K562 (cell line): ENCODE data around the gene ST14. TPM values are rescaled to one million over a fixed set of nuclear protein-coding genes. Genes with fewer than 3 reads are reported as not detected.

ENCODE experiments used
- ATAC-seq: fragments of 200-7000 bp; cut with Tn5 transposase; 3 replicates; pipeline ENCODE4 v1.9.1; 2020; ENCODE audit warnings: moderate library complexity
- BruUV-seq: library from RNA; stranded (reverse); fragments of 400-500 nt; replicated peaks from 2 replicates; lab custom pipeline; 2021; lab: Mats Ljungman, UMichigan
- CTCF ChIA-PET: fragments of 300-600 bp; formaldehyde crosslinking; extraction: SDS; loops from one replicate; lab custom pipeline; 2021; ENCODE audit warnings: low intra/inter-chr PET ratio; lab: Yijun Ruan, JAX
- POLR2A ChIA-PET: fragments of 300-600, 350-650 bp; sonication (Branson Sonifier 250); formaldehyde crosslinking; extraction: SDS; loops from one replicate; lab custom pipeline; 2021; ENCODE audit warnings: antibody characterized with exemption, inconsistent platforms; lab: Yijun Ruan, JAX
- DNase-seq, 4 experiments: peaks; one replicate each; pipeline versions ENCODE4 v3.0.0 to v3.0.0-alpha.2; 2011 to 2018; ENCODE audit warnings: low spot score in 3 of 4, mixed read lengths in 3 of 4; ENCODE audit errors: extremely low read depth in 1 of 4
- FAIRE-seq: peaks from 2 replicates; lab custom pipeline; 2011; peaks lifted over from hg19 to GRCh38; lab: Jason Lieb, UNC
- H2AFZ ChIP-seq: 2 replicates; pipeline ENCODE4 v1.6.0; 2011; ENCODE audit warnings: low read depth, low read length, control low read depth, inconsistent platforms
- H3K27ac ChIP-seq: fragments of 200-600 bp; 3 replicates; pipeline ENCODE4 v1.8.0; 2011; ENCODE audit warnings: low read depth, mild to moderate bottlenecking, control low read depth, inconsistent platforms, low read length, moderate library complexity, mixed read lengths; ENCODE audit errors: extremely low read depth
- H3K27me3 ChIP-seq, 2 experiments: fragments of 300-600 bp in 1 of 2; 2 replicates in 1 of 2; 3 replicates in 1 of 2; pipeline versions ENCODE4 v1.6.0 to v1.8.0; 2011; ENCODE audit warnings: inconsistent platforms in 2 of 2, low read length in 2 of 2, mild to moderate bottlenecking in 1 of 2, mixed read lengths in 1 of 2, moderate library complexity in 1 of 2; ENCODE audit not compliant: control insufficient read depth in 2 of 2, insufficient read depth in 2 of 2
- H3K36me3 ChIP-seq: fragments of 300-600 bp; 3 replicates; pipeline ENCODE4 v1.8.0; 2011; ENCODE audit warnings: mild to moderate bottlenecking, low read length, inconsistent platforms; ENCODE audit not compliant: control insufficient read depth, insufficient read depth
- H3K4me1 ChIP-seq, 2 experiments: fragments of 200-600 bp in 1 of 2; replicated peaks in 1 of 2; 2 replicates in 1 of 2; 3 replicates in 1 of 2; pipeline versions ENCODE4 v1.5.1 to v1.8.0; 2011; ENCODE audit warnings: inconsistent platforms in 2 of 2, low read length in 2 of 2, mild to moderate bottlenecking in 1 of 2, mixed read lengths in 1 of 2, moderate library complexity in 1 of 2; ENCODE audit not compliant: control insufficient read depth in 2 of 2, insufficient read depth in 2 of 2
- H3K4me2 ChIP-seq: 2 replicates; pipeline ENCODE4 v1.6.1; 2011; ENCODE audit warnings: low read length, control low read depth, inconsistent platforms, mixed read lengths; ENCODE audit not compliant: insufficient read depth
- H3K4me3 ChIP-seq: fragments of 200-600 bp; sonication (generic), shearing (Covaris generic); 2 replicates; pipeline ENCODE4 v1.5.1; 2016; ENCODE audit warnings: control low read depth, inconsistent platforms
- H3K79me2 ChIP-seq: fragments of 200-600 bp; 3 replicates; pipeline ENCODE4 v1.8.0; 2011; ENCODE audit warnings: low read length, inconsistent platforms; ENCODE audit not compliant: control insufficient read depth, insufficient read depth
- H3K9ac ChIP-seq, 2 experiments: 2 replicates each; pipeline versions ENCODE4 v1.6.0 to v1.6.1; 2011; ENCODE audit warnings: low read depth in 2 of 2, low read length in 2 of 2, control low read depth in 1 of 2, inconsistent platforms in 1 of 2, mild to moderate bottlenecking in 1 of 2, mixed read lengths in 1 of 2; ENCODE audit not compliant: insufficient read depth in 1 of 2
- H3K9me1 ChIP-seq: one replicate; pipeline ENCODE4 v1.6.0; 2011; ENCODE audit warnings: inconsistent platforms, mild to moderate bottlenecking, low read length, moderate library complexity; ENCODE audit not compliant: control insufficient read depth, insufficient read depth
- H3K9me3 ChIP-seq: replicated peaks from 2 replicates; pipeline ENCODE4 v1.5.1; 2011; ENCODE audit warnings: low read depth, low read length, inconsistent platforms; ENCODE audit not compliant: control insufficient read depth, insufficient read depth
- H4K20me1 ChIP-seq: replicated peaks from 2 replicates; pipeline ENCODE4 v1.6.1; 2011; ENCODE audit warnings: low read length, inconsistent platforms, mixed read lengths; ENCODE audit not compliant: control insufficient read depth, insufficient read depth
- JUNB ChIP-seq: fragments of 450-650 bp; formaldehyde crosslinking; conservative IDR thresholded peaks from 2 replicates; pipeline ENCODE4 v1.4.0; 2020; ENCODE audit warnings: mild to moderate bottlenecking
- RBM25 ChIP-seq: fragments of 200-400 bp; formaldehyde crosslinking; IDR thresholded peaks from 2 replicates; pipeline ENCODE4 v1.6.1; 2018; ENCODE audit warnings: low read length, low read depth, moderate library complexity; ENCODE audit not compliant: severe bottlenecking
- SPI1 ChIP-seq: IDR thresholded peaks from 2 replicates; pipeline ENCODE4 v1.6.1; 2011; ENCODE audit warnings: low read depth, low read length, control low read depth, borderline replicate concordance
- WGBS: fragments of 100-300 bp; shearing (Covaris generic); methylation state at CpG from one replicate; pipeline ENCODE4 v1.1.6; 2016; ENCODE audit warnings: low coverage, mixed read lengths; ENCODE audit not compliant: insufficient coverage; ENCODE audit errors: missing lambda C conversion rate; 5-methylcytosine and 5-hydroxymethylcytosine counted together
- in situ Hi-C: fragments of 300-500 bp; cut with MboI; formaldehyde crosslinking; loops from 4 replicates; pipeline ENCODE4 v1.15.0; 2018; ENCODE audit warnings: inconsistent platforms, mixed read lengths
- intact Hi-C: fragments of 100-400 bp; cut with micrococcal nuclease; formaldehyde crosslinking; loops from 2 replicates; pipeline ENCODE4 v1.14.2; 2022
- polyA plus RNA-seq, 8 experiments: library from polyadenylated mRNA; depleted of rRNA in 4 of 8; stranded (reverse) in 5 of 8; unstranded in 3 of 8; fragments of >200 nt; fragmentation: Nextera tagmentation in 2 of 8; fragmentation: Illumina TruSeq in 1 of 8; extraction: Ambion mirVana in 2 of 8; extraction: Trizol in 1 of 8; gene quantifications; 2 replicates each; pipeline versions ENCODE4 v1.2.1 to v1.2.3, GENCODE V29; 2011 to 2014; ENCODE audit warnings: inconsistent platforms in 1 of 8, missing spikeins in 1 of 8
- total RNA-seq, 7 experiments: library from RNA; depleted of rRNA in 6 of 7; stranded (reverse); fragments of >200 nt in 6 of 7; fragmentation: Illumina TruSeq in 2 of 7; extraction: Trizol in 2 of 7; gene quantifications; 2 replicates each; pipeline versions ENCODE4 v1.2.1 to v1.2.3, GENCODE V29; 2011 to 2021; ENCODE audit warnings: low replicate concordance in 1 of 7
- TF ChIP-seq, protein P1 (sequence below): sonication (generic); formaldehyde crosslinking; IDR thresholded peaks from 2 replicates; pipeline ENCODE4 v1.8.1; 2023; ENCODE audit warnings: mild to moderate bottlenecking, missing genetic modification reagents

Gene ST14
- total and polyA plus RNA-seq, 9 of the 15 experiments (the other 6 are each of a cell fraction or from before 2014, with no cell fraction given): 0.08 to 0.20 TPM; not detected in 7

DNA sequence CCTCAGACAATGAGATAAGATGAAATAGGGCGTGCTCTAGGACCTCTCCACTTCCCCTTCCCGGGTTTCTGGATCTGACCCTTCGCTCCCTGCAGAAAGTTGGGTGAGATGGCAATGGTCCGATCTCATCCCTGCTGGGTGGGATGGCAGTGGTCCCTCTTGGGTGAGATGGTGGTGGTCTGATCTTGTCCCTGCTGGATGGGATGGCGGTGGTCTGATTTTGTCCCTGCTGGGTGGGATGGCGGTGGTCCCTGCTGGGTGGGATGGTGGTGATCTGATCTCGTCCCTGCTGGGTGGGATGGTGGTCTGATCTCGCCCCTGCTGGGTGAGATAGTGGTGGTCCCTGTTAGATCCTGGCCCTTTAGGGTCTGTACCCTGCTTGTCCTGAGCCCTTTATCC lies 21.3 kb downstream of the ST14 start:
- H3K4me3 ChIP-seq: no peak overlapping the region
- CTCF ChIA-PET: no interaction called here
- BruUV-seq: no TSS peak
- peaks cover 46 to 69% of the 10 kb centered on the region in 2 experiments for H3K27me3 ChIP-seq
- in situ Hi-C loops (no loop called here), intact Hi-C loops (no loop called here)
- ATAC-seq (peak; percentile 19; the same call in 1 of the 3 replicates), FAIRE-seq (no peak), DNase-seq (no peak)
- peaks cover 0 to 3% of the 10 kb centered on the region in 2 experiments; a peak in 2 of 5 replicates for H3K4me1 ChIP-seq
- H3K4me2 ChIP-seq: no peak overlapping the region
- no peaks in the 10 kb centered on the region for H3K9me1 ChIP-seq
- no peaks in the 10 kb centered on the region for H3K36me3 ChIP-seq
- no peak overlapping the region for H3K9ac ChIP-seq
- peaks cover 4% of the 10 kb centered on the region; the same call in 1 of the 2 replicates for H4K20me1 ChIP-seq
- H2AFZ ChIP-seq: no peak overlapping the region
- H3K79me2 ChIP-seq: no peaks in the 10 kb centered on the region
- no peak overlapping the region for H3K27ac ChIP-seq
- no peaks in the 10 kb centered on the region for H3K9me3 ChIP-seq
- 4% methylated on average over 7 of the region's 8 CpGs for WGBS
- TF ChIP-seq JUNB (CRISPR knock-in tag) (no peak), RBM25 (no peak), SPI1 (peak; percentile 27; the same call in 1 of the 2 replicates)
- TF ChIP-seq, protein P1, sequence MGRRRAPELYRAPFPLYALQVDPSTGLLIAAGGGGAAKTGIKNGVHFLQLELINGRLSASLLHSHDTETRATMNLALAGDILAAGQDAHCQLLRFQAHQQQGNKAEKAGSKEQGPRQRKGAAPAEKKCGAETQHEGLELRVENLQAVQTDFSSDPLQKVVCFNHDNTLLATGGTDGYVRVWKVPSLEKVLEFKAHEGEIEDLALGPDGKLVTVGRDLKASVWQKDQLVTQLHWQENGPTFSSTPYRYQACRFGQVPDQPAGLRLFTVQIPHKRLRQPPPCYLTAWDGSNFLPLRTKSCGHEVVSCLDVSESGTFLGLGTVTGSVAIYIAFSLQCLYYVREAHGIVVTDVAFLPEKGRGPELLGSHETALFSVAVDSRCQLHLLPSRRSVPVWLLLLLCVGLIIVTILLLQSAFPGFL (CRISPR knock-in tag): no peak
- POLR2A ChIA-PET: interaction anchor here (1.2 kb wide), 1 partner anchor 45 kb away, joined by 3 read pairs; no protein-coding TSS in a partner anchor
